Glutamatergic neuron (in vitro differentiated cells): ENCODE measurements around the gene TMEM80. TPM values are rescaled to one million over a fixed set of nuclear protein-coding genes. Genes with fewer than 3 reads are reported as not detected.

Experiments used
- DNase-seq: peaks from one replicate; pipeline ENCODE4 v3.0.0; 2022
- H3K27ac Mint-ChIP-seq: one replicate; pipeline ENCODE4 v1.8.0; 2020; ENCODE audit warnings: mild to moderate bottlenecking, mixed read lengths, inconsistent platforms; ENCODE audit not compliant: unreplicated experiment
- H3K27me3 Mint-ChIP-seq: one replicate; pipeline ENCODE4 v1.8.0; 2020; ENCODE audit warnings: mild to moderate bottlenecking, moderate library complexity, mixed read lengths, inconsistent platforms; ENCODE audit not compliant: unreplicated experiment
- H3K36me3 Mint-ChIP-seq: one replicate; pipeline ENCODE4 v1.8.0; 2020; ENCODE audit warnings: mild to moderate bottlenecking, mixed read lengths, inconsistent platforms; ENCODE audit not compliant: unreplicated experiment
- H3K4me1 Mint-ChIP-seq: one replicate; pipeline ENCODE4 v1.8.0; 2020; ENCODE audit warnings: mild to moderate bottlenecking, low read depth, mixed read lengths, inconsistent platforms; ENCODE audit not compliant: unreplicated experiment
- H3K4me3 Mint-ChIP-seq: one replicate; pipeline ENCODE4 v1.8.0; 2020; ENCODE audit warnings: mild to moderate bottlenecking, mixed read lengths, inconsistent platforms; ENCODE audit not compliant: unreplicated experiment
- H3K9me3 Mint-ChIP-seq: one replicate; pipeline ENCODE4 v1.8.0; 2020; ENCODE audit warnings: mild to moderate bottlenecking, moderate library complexity, mixed read lengths, inconsistent platforms; ENCODE audit not compliant: unreplicated experiment
- CTCF ChIP-seq: fragments of 200-600 bp; sonication (generic); IDR thresholded peaks from one replicate; pipeline ENCODE4 v1.5.0; 2021; ENCODE audit not compliant: partially characterized antibody, unreplicated experiment
- total RNA-seq: library from RNA; stranded (reverse); fragmentation: NEBNext Ultra II Directional; extraction: Animal tissue kit (Norgen Biotek cat#: 25700); gene quantifications from one replicate; pipeline ENCODE4 v1.2.1, GENCODE V29; 2021; ENCODE audit not compliant: unreplicated experiment

TMEM80 gene
- total RNA-seq, 1 donor from 2014 or later = 29.7 TPM

GRCh38 chr11:723120-723883 is 27.7 kb downstream of the TMEM80 start:
- Mint-ChIP-seq H3K4me1 (no peaks in the 10 kb centered on the region), H3K36me3 (no peaks in the 10 kb centered on the region), H3K4me3 (no peak overlapping the region), H3K27ac (no peak overlapping the region), H3K9me3 (peaks cover 3% of the 10 kb centered on the region), H3K27me3 (peaks cover 12% of the 10 kb centered on the region)
- no peak for DNase-seq
- peak; percentile 71 for TF ChIP-seq CTCF

DNA sequence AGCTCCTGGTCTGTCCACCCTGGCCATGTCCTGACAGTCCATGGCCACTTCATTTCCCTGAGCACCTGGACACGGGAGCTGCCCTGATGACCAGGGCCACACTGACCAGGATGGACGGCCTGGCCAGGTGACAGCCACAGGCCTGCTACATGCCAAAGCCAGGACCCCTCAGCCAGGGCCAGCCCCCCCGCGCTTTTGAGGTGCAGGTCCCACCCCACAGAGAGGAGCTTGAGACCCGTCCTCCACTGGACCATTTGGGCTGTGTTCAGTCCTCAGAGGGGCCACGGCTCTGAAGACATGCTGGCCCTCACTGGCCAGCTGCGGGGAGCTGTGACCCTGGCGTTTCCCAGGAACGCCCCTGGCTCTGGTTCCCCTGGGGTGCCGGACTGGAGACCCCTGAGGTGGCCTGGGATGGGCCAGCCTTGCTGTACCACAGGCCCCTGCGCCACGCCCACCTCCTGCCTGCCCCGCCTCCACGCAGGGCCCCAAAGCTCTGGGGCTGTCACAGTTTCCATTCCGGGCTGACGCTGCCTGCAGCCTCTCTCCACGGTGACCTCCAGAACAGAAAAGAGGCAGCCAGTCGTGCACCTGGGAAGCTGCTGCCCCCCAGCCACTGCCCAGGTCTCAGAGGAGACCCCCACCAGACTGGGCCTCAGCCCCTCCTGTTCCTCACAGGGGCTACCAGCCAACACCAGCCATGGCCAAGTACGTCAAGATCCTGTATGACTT is 28.6 kb downstream of the TMEM80 start:
- Mint-ChIP-seq H3K4me1 (no peaks in the 10 kb centered on the region), H3K27ac (no peak overlapping the region), H3K4me3 (no peak overlapping the region), H3K36me3 (no peaks in the 10 kb centered on the region), H3K27me3 (peaks cover 10% of the 10 kb centered on the region), H3K9me3 (peaks cover 3% of the 10 kb centered on the region)
- TF ChIP-seq CTCF = no peak
- no peak for DNase-seq

GRCh38 chr11:724778-725386 is 29.3 kb downstream of the TMEM80 start:
- Mint-ChIP-seq H3K27me3 (peaks cover 6% of the 10 kb centered on the region), H3K36me3 (no peaks in the 10 kb centered on the region), H3K9me3 (peaks cover 3% of the 10 kb centered on the region), H3K4me3 (no peak overlapping the region), H3K4me1 (no peaks in the 10 kb centered on the region), H3K27ac (no peak overlapping the region)
- no peak for DNase-seq
- no peak for TF ChIP-seq CTCF

- H3K36me3 Mint-ChIP-seq = no peaks in the 10 kb centered on the region
- no peak overlapping the region for H3K27ac Mint-ChIP-seq
- H3K4me3 Mint-ChIP-seq = no peak overlapping the region
- no peaks in the 10 kb centered on the region for H3K4me1 Mint-ChIP-seq
- peaks cover 3% of the 10 kb centered on the region for H3K9me3 Mint-ChIP-seq
- H3K27me3 Mint-ChIP-seq = peaks cover 6% of the 10 kb centered on the region
- TF ChIP-seq CTCF = no peak
- DNase-seq = no peak
Measured at GRCh38 chr11:725624-726202, 30.1 kb downstream of the TMEM80 start.
